GM18873 (cell line): ENCODE measurements around the gene RNASEL.

ENCODE experiments used
- ATAC-seq: cut with Tn5 transposase; IDR thresholded peaks from one replicate; pipeline ENCODE4 v1.9.1; 2021; ENCODE audit warnings: mild to moderate bottlenecking, moderate library complexity, moderate number of reproducible peaks; ENCODE audit not compliant: unreplicated experiment, low FRiP score

Gene RNASEL

DNA sequence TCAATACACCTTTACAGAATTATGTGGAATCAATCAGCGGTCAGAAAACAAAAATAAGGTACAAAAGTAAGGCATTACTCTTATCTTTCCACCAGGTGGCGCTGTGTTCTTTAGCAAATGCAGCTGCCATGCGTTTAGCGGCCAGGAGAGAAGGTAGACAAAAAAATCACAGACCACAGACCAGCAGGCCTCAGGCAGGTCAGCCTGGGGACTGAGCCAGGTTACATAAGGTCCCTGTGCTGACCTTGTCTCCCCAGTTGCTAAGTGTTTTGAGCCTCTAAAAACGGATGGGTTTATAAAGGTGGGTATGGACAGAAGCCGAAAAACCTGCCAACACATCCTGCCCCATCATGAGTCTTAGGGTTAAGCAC, 12.3 kb upstream of the RNASEL start:
- no peak for ATAC-seq

DNA sequence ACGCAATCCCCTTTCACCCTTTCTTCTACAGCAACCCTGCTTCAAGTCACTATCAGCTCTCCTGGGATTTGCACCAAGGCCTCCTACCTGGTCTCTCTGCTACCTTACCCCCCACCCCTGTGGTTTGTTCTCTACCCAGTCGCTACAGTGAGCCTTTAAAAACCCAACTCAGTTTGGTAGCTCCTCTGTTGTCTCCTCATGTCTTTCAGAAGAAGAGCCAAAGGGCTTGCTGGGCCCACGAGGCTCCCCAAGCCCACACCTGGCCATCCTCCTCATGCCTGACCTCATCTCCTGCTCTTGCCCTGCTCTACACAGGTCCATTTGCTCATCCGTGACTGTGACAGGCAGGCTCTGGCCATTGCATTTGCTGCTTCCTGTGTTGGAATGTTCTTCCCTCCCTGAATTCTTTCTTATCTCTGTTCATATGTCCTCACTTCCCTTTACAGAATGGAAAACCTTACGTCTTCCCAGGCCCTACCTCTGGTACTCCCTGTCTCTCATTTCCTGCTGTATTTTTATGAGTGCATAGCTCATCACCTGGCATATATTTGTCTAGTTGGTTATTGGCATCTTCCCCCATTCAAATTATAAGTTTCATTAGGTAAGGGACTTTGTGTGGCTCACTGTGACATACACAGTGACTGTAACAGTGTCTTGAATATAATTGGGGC, 11.8 kb upstream of the RNASEL start:
- no peak for ATAC-seq

DNA sequence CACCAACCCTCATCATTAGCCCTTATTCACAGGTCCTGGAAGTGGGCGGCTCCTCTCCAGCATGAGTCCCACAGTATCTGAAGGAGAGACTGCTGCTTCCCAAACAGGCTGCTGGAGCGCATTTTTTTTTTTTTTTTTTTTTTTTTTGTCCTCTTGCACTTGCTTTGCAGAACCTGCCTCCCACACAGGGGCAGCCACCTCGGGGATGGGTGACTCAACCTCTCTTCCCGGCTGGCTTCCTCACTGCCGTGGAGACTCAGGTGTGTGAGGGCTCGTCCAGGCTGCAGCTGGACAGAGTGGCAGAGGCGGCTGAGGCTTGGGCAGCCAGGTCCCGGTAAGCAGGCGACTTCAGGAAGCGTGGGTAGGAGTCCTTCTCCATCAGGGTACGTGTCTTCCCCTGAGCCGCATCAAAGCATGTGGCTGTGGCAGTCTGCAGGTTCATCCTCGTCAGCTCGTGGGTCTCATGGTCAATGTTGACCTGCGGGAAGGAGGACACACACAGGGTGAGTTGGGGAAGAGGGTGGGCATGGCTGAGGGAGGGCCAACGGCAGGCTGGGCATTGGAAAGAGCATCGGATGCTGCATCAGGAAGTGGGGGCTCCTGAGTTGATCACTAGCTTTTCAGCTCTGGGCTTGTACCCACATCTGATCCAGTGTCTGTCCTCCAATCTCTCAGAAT, 11.1 kb upstream of the RNASEL start:
- ATAC-seq, result no peak

DNA sequence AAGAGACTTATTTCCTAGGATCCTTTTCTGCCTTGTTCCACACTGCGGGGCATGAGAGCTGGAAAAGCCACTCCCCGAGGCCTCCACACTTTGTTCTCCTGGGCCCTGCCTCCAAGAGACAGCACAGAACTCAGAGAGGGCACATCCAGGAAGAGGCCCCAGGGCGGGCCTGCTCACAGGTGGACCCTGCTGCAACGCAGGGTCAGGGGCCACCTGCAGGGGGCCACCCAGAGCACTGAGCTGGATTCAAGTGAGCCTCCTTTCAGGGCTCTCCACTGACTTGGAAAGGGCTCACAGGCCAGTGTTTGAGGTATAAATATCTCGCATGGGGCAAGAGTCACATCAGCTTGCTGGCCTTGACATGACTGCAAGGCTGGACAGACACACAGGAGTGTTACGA, 10.3 kb upstream of the RNASEL start:
- no peak for ATAC-seq

DNA sequence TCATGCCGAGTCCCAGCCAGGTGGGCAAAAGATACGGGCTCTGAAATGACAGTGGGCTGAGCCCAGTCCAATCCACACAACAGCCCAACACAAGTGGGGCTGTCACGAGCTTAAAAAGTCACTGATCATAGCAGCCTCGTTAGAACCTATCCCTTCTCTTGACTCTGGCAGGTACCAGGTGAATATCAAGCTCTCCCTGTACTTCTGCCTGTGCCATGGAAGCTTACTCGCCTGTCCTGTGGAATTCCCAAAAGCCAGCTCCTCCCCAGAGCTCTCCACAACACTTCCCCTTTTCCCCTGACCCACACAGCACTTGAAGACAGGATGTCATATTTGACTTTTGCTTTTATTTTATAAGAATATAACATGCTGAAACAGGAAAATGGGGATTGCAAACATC, 9.2 kb upstream of the RNASEL start:
- ATAC-seq, result no peak

DNA sequence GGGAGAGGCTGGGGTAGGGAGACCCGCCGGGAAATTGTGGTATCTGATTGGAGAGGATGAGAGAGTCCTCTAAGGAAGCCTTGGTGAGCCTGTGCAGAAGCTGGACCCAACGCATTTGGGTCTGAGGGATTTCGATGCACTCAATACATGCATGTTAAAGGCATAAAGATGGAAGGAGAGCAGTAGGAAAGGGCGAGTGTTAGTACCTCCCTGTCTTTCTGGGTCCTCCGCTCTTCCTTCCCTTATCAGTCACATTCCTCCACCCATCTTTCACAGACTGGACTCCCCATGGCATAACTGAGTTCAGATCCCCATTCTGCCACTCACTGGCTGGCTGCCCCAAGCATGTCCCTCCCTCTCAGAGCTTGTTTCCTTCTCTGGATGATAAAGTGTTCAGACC, 7.9 kb upstream of the RNASEL start:
- no peak for ATAC-seq

- no peak for ATAC-seq
Observed at GRCh38 chr1:182595641-182596240, 6.7 kb upstream of the RNASEL start.

GRCh38 chr1:182589931-182590330, 875 bp upstream of the RNASEL start:
- no peak for ATAC-seq

DNA sequence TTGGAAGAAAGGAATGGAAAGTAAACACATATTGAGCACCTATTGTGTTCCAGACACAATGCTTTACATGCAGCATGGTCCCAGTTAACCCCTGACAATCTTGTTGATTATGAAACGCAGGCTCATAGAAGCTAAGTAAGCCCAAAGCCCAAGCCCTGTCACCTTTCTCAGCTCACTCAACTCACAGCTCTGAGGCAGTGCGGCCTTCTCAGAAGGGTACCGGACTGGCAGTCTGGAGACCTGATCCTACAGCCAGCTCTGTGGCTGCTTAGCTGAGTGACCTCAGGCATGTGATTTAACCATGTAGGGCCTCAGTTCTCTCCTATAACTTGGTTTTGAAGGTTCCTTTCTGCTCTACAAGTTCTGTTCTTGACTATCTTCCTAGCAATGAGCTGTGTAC, 464 bp upstream of the RNASEL start:
- ATAC-seq, result no peak

GRCh38 chr1:182587666-182588499, 1.2 kb downstream of the RNASEL start:
- ATAC-seq, result no peak

GRCh38 chr1:182587093-182587492, 2.0 kb downstream of the RNASEL start:
- ATAC-seq, result no peak

- no peak for ATAC-seq
Observed at GRCh38 chr1:182586380-182586779, 2.7 kb downstream of the RNASEL start.

- ATAC-seq, result no peak
Observed at GRCh38 chr1:182584746-182585145, 4.3 kb downstream of the RNASEL start.

DNA sequence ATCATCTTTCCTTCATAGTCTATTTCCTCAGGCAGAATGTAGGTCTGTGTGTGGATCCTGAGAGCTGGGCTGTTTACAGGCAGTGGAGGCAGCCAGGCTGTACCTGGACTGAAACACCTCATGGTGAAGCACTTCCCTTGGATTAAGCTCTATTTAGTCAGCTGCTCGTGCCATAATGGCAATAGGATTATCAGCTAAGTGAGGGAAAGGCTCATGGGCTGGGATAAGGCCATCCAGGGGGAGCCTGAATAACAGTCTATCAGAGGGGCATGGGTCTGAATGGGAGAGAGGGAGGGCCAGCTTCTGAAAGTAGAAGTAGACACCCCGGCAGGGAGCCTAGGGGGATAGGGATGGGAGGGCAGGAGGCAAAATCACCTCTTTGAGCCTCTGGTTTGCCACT, 8.3 kb downstream of the RNASEL start:
- no peak for ATAC-seq

DNA sequence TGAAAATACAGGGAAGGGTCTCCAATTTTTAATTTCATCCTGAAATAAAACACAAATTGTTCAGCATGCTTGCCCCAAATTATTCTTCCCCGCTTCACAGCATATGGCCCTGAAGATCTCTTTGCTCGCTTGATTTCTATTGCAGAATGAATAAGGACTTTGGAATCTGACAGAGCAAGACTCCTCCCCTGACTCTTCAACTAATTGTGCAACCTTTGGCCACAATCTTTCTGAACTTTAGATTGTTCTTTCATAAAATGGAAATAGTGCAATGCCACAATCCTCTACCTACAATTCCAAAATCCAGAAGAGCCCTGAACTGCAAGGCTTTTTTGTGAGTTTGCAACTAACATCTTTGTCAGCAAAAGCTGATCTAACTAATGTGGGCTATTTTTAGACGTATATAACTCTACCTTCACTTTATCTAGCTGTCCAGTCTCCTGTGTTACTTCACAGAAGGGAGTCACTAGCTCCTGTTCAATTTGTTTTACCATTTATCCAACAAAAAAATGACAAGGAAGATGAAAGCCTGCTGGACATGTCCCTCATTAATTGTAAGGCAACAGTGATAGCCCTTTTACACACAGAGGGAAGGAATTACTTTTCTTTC, 13.4 kb downstream of the RNASEL start:
- ATAC-seq, result no peak

GRCh38 chr1:182574156-182574555, 14.9 kb downstream of the RNASEL start:
- no peak for ATAC-seq

DNA sequence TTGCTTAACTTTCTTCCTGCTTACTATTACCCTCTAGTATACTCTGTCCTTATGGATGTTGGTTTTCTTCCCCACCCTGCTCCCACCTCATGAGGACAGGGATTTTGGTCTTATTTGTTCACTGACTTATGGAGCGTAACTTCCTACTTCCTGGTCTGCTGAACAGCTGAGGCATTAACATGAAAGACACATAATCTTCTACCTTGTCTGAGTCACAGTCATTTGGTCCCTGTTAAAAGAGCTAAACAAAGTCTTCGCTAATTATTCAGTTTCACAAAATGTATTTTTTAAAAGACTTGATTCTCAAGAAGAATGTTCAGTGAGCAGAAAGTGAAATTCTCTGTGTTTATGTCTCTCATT, 18.5 kb downstream of the RNASEL start:
- ATAC-seq, result no peak

DNA sequence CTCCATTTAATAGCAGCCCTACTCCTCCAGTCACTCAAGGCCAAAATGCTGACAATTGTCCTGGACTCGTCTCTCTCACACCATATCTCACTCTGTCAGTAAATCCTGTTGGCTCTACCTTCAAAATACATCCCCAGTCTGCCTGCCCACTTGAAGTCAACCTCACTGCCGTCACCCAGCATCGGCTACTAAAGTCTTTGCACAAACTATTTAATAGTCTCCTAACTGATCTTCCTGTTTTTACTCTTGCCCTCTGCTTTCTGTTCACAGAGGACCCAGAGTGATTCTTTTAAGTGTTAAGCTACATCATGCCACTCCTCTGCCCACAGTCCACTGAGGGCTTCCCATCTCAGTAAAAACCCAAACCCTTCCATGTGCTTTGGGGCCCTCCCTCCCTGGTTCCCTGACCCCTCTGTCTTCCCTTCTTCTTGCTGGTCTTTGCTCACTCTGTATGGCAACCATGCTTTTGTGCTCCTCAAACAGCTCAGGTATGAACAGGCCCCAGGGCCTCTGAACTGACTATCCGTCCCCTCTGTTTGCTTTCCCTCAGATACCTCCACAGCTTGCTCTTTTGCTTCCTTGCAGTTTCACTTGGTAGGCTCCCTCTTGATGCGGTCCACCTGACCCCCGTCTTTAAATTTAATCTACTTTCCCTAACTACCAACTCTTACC, 19.0 kb downstream of the RNASEL start:
- ATAC-seq, result no peak

DNA sequence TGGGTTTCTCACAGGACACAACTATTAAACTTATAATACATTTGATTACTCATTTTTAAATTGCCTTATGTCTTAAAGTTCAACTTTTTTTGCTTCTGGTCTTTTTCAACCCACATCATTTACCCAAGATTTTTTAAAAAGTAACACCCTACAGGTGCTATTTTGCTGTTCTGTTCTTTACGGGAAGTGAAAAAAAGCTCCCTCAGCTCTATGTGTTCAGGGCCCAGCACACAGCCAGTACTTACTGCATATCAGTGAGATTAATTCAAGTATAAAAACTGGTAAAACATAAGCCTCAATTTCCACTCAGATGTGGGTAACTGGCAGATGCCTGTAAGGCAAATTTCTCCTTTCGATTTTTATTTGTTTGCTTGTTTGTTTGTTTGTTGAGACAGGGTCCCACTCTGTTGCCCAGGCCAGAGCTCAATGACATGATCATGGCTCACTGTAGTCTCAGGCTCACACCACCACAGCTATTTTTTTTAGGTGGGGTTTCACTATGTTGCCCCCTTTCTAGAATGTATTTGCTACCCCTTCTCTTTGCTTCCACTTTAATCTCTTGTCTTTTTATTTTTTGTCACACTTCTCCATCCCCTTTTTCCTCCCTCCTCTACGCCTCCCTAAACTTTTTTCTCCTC, 20.3 kb downstream of the RNASEL start:
- ATAC-seq, result no peak

GRCh38 chr1:182567629-182568028, 21.4 kb downstream of the RNASEL start:
- ATAC-seq, result no peak
